ENCODE data around the gene MEGF9.
A peak's percentile ranks its signal among the peaks of the same experiment; 100 is the strongest.

MEGF9 gene

DNA sequence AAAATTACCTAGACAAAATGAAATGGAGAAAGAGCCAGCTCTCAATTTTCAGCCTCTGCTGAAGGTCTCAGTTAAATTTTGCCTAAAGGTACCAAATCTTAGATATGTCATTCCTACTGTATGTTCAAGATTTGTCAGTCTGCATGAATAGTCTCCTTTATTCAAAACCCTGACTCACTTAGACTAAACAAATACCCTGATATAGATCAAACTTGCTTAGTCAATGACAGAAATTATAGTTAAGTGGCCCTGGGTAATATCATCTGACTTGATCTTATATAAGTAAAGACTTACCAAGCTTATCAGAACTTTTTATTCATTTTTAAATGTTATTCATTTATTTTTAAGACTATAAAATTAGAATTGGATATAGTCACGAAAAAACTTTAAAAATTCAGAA lies 12.2 kb downstream of the MEGF9 start:
- DNase-seq: no peak

- no peak for DNase-seq
Measured at GRCh38 chr9:120701248-120701647, 13.0 kb downstream of the MEGF9 start.

DNA sequence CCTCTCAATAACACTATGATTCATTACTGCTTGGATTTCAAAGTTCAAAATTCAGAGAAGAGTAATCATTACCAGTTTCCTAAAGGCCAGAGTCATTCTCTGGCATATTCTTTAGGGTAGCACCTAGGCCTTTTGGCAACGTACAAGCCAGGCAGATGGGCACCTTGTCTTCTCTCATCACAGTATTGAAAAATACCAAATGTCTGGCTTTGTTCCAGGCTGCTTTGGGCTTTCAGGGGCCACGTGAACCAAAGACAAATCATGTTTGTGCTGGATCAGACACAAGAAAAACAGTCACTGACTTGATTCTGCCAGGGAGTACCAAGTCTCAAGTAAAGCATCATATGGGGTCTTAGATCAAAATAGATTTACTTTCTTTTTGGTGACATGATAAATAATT lies 15.5 kb downstream of the MEGF9 start:
- DNase-seq: no peak

- no peak for DNase-seq
Measured at GRCh38 chr9:120697448-120697847, 16.8 kb downstream of the MEGF9 start.

DNA sequence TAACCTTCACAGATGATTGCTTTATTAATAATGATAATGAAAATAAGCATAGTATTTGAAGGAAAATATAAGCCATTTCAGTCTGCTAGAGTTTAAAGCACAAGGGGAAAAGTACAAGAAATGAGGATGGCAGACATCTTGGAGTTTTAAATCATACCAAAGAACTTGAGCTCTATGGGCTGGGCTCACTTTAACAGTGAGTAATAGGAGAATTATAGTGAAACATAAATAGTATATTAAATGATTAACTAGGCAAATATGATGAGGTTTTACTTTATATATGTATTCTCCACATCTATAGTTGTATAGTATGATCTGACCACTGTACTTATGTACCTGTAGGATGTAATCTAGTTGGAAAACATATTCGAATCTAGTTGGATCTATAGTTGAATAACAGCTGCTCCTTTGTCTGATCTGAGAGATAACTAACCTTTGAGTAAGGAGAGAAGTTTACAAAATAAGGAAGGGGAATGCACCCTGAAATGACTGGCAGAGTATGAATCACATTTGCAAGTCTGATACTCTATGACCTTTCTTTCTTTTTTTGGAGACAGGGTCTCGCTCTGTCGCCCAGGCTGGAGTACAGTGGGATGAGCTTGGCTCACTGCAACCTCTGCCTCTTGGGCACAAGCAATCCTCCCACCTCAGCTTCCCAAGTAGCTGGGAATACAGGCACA lies 17.6 kb downstream of the MEGF9 start:
- DNase-seq: no peak

DNA sequence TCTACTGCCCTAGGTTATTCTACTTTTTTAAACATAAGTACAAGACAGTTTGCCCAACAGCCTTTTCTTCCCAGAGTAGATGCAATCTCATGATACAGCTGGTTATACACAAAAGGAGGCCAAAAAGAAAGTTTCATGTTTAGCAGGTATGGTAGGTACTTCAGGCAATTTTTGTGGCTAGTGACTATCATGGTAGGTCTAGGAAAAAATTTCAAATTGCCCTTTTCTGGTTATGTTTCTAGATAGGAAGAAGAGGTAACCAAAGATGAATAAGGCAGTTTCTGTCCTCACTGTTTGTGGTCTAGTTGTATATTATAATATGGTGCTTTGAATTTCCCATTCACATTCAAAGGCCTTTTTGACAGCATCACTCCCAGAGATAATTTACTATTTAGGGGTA lies 19.7 kb downstream of the MEGF9 start:
- DNase-seq: no peak

DNA sequence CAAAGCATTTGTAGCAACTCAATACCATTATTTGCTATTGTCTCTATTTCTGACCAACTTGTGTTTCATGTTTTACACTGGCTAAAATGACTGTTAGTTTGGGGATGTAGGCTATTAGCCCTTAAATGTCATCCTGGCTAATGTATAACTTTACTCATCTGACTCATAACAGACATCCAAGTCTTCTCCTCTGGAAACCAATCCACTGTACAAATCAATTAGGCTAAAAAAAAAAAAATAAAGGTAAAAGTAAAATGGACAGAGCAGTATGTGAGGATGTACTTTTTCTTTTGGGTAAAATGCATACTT lies 20.6 kb downstream of the MEGF9 start:
- no peak for DNase-seq

- DNase-seq: peak; percentile 65
Measured at GRCh38 chr9:120692901-120693699, 21.2 kb downstream of the MEGF9 start.

DNA sequence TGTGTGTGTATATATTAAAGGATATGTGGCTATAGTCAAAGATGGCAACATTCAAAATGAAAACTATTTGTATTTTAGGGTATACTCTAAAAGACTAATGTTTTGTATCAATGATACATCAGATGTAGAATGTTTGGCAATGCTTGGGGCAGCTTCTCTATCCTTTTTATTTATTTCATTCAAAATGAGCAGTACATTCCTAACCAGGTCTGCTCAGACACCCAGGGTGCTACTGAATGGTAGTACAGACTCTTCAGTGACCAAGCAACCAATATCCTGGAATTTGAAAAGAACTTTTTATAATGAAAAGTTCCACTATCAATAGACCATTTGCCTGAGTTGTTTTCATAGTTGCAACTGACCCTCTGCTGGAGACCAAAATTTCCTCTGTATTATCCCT lies 23.9 kb downstream of the MEGF9 start:
- no peak for DNase-seq

- DNase-seq: peak; percentile 88
Measured at GRCh38 chr9:120689860-120690259, 24.4 kb downstream of the MEGF9 start.

GRCh38 chr9:120688758-120689157 lies 25.5 kb downstream of the MEGF9 start:
- no peak for DNase-seq

DNA sequence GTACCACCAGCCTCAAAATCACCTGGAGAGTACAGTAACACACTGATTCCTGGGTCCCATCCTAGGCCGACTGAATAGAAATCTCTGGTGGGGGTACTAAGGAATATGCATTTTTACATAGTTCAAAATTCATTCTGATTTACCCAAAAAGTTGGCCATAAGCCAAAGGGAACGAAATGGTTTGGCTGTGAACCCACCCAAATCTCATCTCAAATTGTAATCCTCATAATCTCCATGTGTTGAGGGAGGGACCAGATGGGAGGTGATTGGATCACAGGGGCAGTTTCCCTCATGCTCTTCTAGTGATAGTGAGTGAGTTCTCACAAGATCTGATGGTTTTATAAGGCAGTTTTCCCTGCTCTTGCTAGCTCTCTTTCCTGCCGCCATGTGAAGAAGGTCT lies 31.1 kb downstream of the MEGF9 start:
- no peak for DNase-seq

DNA sequence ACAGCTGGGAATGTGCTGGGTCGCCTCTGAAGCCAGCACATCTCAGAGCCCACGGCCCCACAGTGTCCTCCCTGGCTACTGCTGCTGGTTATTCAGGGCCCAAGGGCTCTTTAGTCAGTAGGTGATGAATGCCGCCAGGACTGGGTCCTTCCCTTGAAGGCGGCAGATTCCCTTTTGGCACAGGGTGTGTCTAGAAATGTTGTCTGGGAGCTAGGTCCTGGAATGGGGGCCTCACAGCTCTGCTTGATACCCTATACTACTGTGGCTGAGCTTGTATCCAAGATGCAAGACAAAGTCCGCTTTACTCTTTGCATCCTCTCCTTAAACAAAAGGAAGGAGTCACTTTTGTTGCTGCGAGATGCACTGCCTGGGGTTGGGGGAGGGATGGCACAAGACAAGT lies 33.1 kb downstream of the MEGF9 start:
- DNase-seq: no peak

DNA sequence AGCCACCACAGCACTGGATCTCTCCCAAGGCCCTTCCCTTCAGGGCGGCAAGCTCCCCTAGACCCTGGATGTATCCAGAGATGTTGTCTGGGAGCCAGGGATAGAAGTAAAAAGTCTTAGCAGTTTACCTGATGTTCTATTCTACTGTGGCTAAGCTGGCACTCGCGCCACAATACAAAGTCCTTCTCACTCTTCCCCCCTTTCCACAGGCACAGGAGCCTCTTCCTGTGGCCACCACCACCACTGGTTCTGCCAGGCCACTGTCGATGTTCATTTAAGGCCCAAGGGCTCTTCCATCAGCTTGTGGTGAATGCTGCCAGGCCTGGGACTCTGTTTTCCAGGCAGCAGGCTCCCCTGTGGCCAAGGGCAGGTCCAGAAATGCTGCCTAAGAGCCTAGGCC lies 33.7 kb downstream of the MEGF9 start:
- no peak for DNase-seq

- no peak for DNase-seq
Measured at GRCh38 chr9:120680161-120680560, 34.1 kb downstream of the MEGF9 start.

- no peak for DNase-seq
Measured at GRCh38 chr9:120677965-120678364, 36.3 kb downstream of the MEGF9 start.

GRCh38 chr9:120676767-120677402 lies 37.4 kb downstream of the MEGF9 start:
- DNase-seq: no peak

- DNase-seq: no peak
Measured at GRCh38 chr9:120668399-120668798, 45.9 kb downstream of the MEGF9 start.

GRCh38 chr9:120663950-120664349 lies 50.3 kb downstream of the MEGF9 start:
- no peak for DNase-seq

GRCh38 chr9:120663380-120663779 lies 50.9 kb downstream of the MEGF9 start:
- DNase-seq: no peak

GRCh38 chr9:120662513-120662912 lies 51.8 kb downstream of the MEGF9 start:
- DNase-seq: no peak

DNA sequence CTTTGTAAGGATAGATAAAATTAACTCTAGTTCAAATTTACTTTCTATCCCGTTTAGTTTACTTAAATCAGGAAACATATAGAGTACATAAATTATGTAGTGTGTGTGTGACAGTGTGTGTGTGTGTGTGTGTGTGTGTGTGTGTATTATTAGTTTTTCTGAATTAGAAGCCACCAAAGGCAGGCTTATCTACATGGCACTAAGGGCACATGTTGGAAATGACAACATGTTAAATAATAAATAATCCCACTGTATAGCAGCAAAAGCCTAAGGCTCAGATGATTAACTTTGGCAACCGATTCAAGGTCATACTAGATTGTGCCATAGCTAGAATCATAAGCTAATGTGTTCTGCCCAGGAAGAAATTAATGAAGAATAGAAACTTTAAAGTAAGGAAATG lies 54.6 kb downstream of the MEGF9 start:
- DNase-seq: no peak

DNA sequence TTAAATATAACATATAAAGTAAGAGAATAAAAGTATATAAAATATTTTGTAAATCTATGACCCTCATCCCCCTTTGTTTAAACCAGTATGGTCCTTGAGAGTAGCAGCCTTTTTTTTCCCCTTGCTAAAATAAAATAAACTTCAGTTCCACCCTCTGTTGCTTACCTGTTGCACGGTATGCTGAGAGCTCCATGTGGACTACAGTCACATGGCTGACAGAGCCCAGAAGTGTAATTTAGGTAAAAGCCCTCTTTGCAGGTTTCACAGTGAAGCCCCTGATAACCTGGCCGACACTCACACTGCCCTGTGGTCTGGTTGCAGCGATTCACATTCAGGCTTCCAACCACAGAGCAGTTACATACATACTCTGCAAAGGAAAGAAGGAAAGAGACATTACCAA lies 55.1 kb downstream of the MEGF9 start:
- no peak for DNase-seq

DNA sequence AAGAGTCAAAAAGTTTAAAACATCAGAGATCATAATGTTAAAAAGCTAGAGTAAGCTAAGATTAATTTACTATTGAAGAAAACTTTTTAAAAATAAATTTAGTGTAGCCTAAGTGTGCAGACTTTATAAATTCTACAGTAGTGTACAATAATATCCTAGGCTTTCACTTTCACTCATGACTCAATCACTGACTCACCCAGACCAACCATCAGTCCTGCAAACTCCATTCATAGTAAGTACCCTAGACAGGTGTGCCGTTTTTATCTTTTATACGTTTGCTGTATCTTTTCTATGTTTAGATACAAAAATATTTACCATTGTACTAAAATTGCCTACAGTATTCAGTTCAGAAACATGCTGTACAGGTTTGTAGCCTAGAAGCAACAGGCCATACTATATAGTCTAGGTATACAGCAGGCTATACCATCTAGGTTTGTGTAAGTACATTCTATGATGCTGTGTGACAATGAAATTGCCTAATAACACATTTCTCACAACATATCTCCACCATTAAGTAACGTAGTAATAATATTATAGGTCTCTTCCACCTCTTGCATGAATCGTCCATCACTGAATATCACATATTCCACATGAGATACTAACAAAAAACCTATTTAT lies 59.2 kb downstream of the MEGF9 start:
- peak; percentile 26 for DNase-seq
